Measurements from ENCODE around the gene NCAPH2.

NCAPH2 gene

DNA sequence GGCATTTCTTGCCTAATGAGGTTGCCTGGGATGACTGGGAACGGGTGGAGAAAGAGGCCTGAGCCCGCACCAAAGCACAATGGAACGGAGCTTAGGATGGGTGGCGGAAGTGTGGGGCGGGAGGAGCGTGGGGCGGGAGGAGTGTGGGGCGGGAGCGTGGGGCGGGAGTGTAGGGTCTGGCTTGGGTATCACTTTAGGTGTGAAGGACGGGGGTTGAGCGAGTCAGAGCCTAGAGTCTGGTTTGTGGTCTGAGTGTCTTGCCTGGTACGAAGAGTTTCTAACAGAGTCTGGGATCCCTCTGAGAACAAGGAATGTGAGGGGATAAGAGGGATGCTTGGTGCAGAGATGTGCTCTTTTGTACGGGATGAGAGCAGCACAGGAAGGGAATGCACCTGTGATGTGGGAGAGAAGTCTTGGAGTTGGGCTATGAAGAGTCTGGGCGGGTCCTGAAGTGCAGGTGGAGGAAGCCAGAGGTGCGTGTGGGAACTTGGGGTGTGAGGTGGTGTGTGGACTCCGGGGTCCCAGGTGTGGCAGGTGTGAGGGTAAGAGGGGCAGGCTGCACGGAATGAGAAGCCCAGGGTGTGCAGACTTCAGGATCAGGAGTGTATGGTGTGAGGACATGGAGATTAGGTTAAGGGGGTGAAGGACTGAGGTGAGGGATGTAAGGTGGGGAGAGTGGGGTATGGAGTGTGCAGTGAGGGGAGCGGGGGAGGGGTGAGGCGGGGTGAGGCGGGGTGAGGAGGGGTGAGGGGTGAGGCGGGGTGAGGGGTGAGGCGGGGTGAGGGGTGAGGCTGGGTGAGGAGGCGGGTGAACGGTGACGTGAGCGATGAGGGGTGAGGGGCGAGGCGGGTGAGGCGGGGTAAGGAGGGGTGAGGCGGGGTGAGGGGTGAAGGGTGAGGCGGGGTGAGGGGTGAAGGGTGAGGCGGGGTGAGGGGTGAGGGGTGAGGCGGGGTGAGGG, 53.7 kb downstream of the NCAPH2 start:
- in situ Hi-C loops (cut with HindIII; ENCODE audit: low sequenced_read_pairs) = no loop called here
- H3K4me3 ChIP-seq (ENCODE audit: low read depth, low read length) = no peak overlapping the region
- no peak for TF ChIP-seq CTCF (IDR thresholded peaks at IDR 0.05; ENCODE audit: low read depth, low read length, missing control alignments)
- DNase-seq (ENCODE audit: low read depth) = no peak

GRCh38 chr22:50562523-50563412, 54.7 kb downstream of the NCAPH2 start, which contains the start of gene SYCE3:
Gene SYCE3, minus strand, starts transcription at chr22:50562919. Its CDS starts 6,514 bp downstream, at chr22:50556405.
- peak within 1 kb of the TSS; percentile 52 for H3K4me3 ChIP-seq (ENCODE audit: low read depth, low read length)
- DNase-seq (ENCODE audit: low read depth) = peak; percentile 51
- peak; percentile 86 for TF ChIP-seq CTCF (IDR thresholded peaks at IDR 0.05; ENCODE audit: low read depth, low read length, missing control alignments)
- in situ Hi-C loops (cut with HindIII; ENCODE audit: low sequenced_read_pairs) = no loop called here

DNA sequence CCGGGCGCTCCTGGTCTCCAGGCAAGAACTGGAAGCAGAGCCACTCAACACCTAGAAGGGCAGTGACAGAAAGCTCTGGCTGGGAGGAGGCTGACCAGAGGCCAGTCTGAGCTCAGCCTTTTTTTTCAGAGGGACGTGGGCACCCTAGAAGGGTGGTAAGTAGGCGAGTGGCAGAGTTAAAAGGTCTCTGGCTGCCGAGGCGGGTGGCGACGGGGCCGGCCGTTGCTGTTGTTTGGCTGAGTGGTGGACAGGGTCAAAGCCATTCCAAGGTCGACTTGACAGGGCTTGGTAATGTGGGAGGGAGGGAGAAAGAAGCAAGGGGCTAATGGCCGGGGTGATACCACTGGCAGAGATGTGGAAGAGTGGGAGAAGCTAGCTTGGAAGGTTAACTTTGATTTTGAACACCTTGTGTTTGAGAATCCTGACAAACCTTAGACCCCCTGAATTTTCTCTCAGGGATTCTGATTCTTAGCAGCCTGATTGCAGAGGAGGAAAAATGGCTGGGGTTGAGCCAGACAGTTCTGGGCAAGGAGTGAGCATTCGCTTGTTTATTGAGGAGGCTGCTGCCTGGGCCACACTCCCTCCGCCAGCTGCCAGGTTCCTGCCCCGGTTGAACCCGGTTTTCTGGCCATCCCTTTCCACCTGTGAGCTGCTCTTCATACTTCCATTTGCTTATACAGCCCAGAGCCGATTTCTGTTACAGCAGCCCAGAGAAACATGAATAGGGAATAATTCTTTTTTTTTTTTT, 55.6 kb downstream of the NCAPH2 start:
- TF ChIP-seq CTCF (IDR thresholded peaks at IDR 0.05; ENCODE audit: low read depth, low read length, missing control alignments) = no peak
- peak overlapping the region; percentile 52 for H3K4me3 ChIP-seq (ENCODE audit: low read depth, low read length)
- in situ Hi-C loops (cut with HindIII; ENCODE audit: low sequenced_read_pairs) = no loop called here
- DNase-seq (ENCODE audit: low read depth) = no peak

DNA sequence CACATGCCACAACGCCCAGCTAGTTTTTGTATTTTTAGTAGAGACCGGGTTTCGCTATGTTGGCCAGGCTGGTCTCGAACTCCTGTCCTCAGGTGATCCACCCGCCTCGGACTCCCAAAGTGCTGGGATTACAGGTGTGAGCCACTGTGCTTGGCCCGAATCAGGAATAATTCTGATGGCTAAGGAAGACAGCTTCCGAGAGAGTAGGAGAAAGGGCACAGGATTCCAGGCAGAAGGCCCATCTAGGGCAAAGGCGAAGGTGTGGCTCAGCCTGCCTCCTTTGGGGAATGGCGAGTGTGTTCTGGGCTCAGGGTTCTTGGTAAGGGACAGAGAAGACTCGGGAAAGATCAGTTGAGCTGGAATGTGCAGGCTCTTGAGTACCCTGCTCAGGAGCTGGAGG, 56.3 kb downstream of the NCAPH2 start:
- TF ChIP-seq CTCF (IDR thresholded peaks at IDR 0.05; ENCODE audit: low read depth, low read length, missing control alignments) = no peak
- in situ Hi-C loops (cut with HindIII; ENCODE audit: low sequenced_read_pairs) = no loop called here
- no peak for DNase-seq (ENCODE audit: low read depth)
- no peak overlapping the region for H3K4me3 ChIP-seq (ENCODE audit: low read depth, low read length)

DNA sequence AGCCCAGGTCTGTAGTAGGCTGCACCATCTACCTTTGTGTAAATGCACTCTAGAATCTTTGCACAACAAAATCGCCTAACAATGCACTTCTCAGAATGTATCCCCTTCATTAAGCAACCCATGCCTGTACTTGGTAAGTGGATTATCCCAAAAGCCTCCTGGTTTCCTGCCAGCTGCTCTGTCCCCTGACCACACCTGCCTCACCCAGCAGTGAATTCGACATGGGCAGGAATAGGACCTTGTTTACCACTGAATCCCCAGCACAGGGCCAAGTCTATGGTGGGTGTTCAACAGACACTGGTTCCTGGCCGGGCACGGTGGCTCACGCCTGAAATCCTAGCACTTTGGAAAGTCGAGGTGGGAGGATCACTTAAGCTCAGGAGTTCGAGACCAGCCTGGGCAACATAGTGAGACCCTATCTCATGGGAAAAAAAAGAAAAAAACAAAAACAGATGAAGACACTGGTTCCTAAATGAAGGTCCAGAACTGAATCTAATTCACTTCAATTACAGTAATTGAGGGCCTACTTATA, 59.8 kb downstream of the NCAPH2 start:
- in situ Hi-C loops (cut with HindIII; ENCODE audit: low sequenced_read_pairs) = no loop called here
- no peak for TF ChIP-seq CTCF (IDR thresholded peaks at IDR 0.05; ENCODE audit: low read depth, low read length, missing control alignments)
- H3K4me3 ChIP-seq (ENCODE audit: low read depth, low read length) = no peak overlapping the region
- DNase-seq (ENCODE audit: low read depth) = no peak
